Keratinocyte (primary cell): Measurements from ENCODE around the gene PRPF18. TPM values are rescaled to one million over a fixed set of nuclear protein-coding genes. Genes with fewer than 3 reads are reported as not detected.

ENCODE experiments used
- DNase-seq: peaks from one replicate; pipeline ENCODE4 v3.0.0-alpha.2; 2011; ENCODE audit warnings: low read depth, missing footprints, low spot score
- FAIRE-seq: peaks from 2 replicates; lab custom pipeline; 2011; peaks lifted over from hg19 to GRCh38; lab: Jason Lieb, UNC
- H2AFZ ChIP-seq: 2 replicates; pipeline ENCODE4 v1.6.0; 2012; ENCODE audit warnings: low read length, control low read depth, inconsistent platforms; ENCODE audit not compliant: control insufficient read depth
- H3K27ac ChIP-seq: 2 replicates; pipeline ENCODE4 v1.5.1; 2011; ENCODE audit warnings: low read length; ENCODE audit not compliant: control insufficient read depth, insufficient read depth
- H3K27me3 ChIP-seq: 3 replicates; pipeline ENCODE4 v1.6.0; 2011; ENCODE audit warnings: low read length; ENCODE audit not compliant: control insufficient read depth, insufficient read depth; ENCODE audit errors: extremely low read depth
- H3K36me3 ChIP-seq, 2 experiments: 2 replicates in 1 of 2; 3 replicates in 1 of 2; pipeline ENCODE4 v1.5.1; 2011; ENCODE audit warnings: low read length in 2 of 2, mild to moderate bottlenecking in 1 of 2; ENCODE audit not compliant: control insufficient read depth in 2 of 2, insufficient read depth in 2 of 2; ENCODE audit errors: extremely low read depth in 1 of 2
- H3K4me1 ChIP-seq: 3 replicates; pipeline ENCODE4 v1.5.1; 2011; ENCODE audit warnings: low read length; ENCODE audit not compliant: control insufficient read depth, insufficient read depth; ENCODE audit errors: extremely low read depth
- H3K4me2 ChIP-seq: 3 replicates; pipeline ENCODE4 v1.6.0; 2011; ENCODE audit warnings: low read depth, low read length; ENCODE audit not compliant: control insufficient read depth, insufficient read depth; ENCODE audit errors: extremely low read depth
- H3K4me3 ChIP-seq, 3 experiments: fragments of 200-600 bp in 1 of 3; sonication (generic) in 1 of 3; 2 replicates in 2 of 3; 3 replicates in 1 of 3; pipeline ENCODE4 v1.5.1; 2011 to 2016; ENCODE audit warnings: low read length in 3 of 3, mild to moderate bottlenecking in 3 of 3, control low read depth in 2 of 3, inconsistent platforms in 1 of 3, low read depth in 1 of 3, mixed read lengths in 1 of 3, mixed run types in 1 of 3, moderate library complexity in 1 of 3; ENCODE audit not compliant: control insufficient read depth in 2 of 3, insufficient read depth in 2 of 3; ENCODE audit errors: extremely low read depth in 1 of 3
- H3K79me2 ChIP-seq: 2 replicates; pipeline ENCODE4 v1.6.0; 2012; ENCODE audit warnings: low read length; ENCODE audit not compliant: control insufficient read depth, insufficient read depth
- H3K9ac ChIP-seq: 3 replicates; pipeline ENCODE4 v1.6.0; 2011; ENCODE audit warnings: low read length; ENCODE audit not compliant: control insufficient read depth, insufficient read depth; ENCODE audit errors: extremely low read depth
- H3K9me1 ChIP-seq: 3 replicates; pipeline ENCODE4 v1.6.0; 2011; ENCODE audit warnings: low read length; ENCODE audit not compliant: control insufficient read depth, insufficient read depth; ENCODE audit errors: extremely low read depth
- H3K9me3 ChIP-seq: 2 replicates; pipeline ENCODE4 v1.5.1; 2012; ENCODE audit warnings: low read depth, low read length; ENCODE audit not compliant: control insufficient read depth
- H4K20me1 ChIP-seq: 3 replicates; pipeline ENCODE4 v1.6.0; 2011; ENCODE audit warnings: low read length; ENCODE audit not compliant: control insufficient read depth, insufficient read depth; ENCODE audit errors: extremely low read depth
- EZH2 ChIP-seq: IDR thresholded peaks from one replicate; pipeline ENCODE4 v1.6.1; 2012; ENCODE audit warnings: inconsistent platforms, mild to moderate bottlenecking, low read length, moderate library complexity
- dilution Hi-C: fragments of 300-500 bp; cut with MboI; formaldehyde crosslinking; loops from one replicate; pipeline ENCODE4 v1.7.0; 2020; ENCODE audit warnings: low sequenced_read_pairs; ENCODE audit not compliant: extremely low pct_ligation_motif_present
- polyA plus RNA-seq, 5 experiments: library from polyadenylated mRNA; depleted of rRNA in 3 of 5; stranded (reverse) in 3 of 5; stranded (forward) in 1 of 5; unstranded in 1 of 5; fragments of >200 nt; gene quantifications; 1 replicate in 1 of 5; 2 replicates in 3 of 5; 3 replicates in 1 of 5; pipeline versions ENCODE4 v1.2.1 to v1.2.3, GENCODE V29; 2011 to 2012; ENCODE audit warnings: missing spikeins in 2 of 5, low read depth in 1 of 5, low replicate concordance in 1 of 5
- TF ChIP-seq, protein P1 (sequence below), 3 experiments: IDR thresholded peaks in 1 of 3; conservative IDR thresholded peaks in 1 of 3; optimal IDR thresholded peaks in 1 of 3; 2 replicates in 2 of 3; 3 replicates in 1 of 3; pipeline versions ENCODE3 to v1.5.1; 2011; ENCODE audit warnings: low read length in 3 of 3, mild to moderate bottlenecking in 3 of 3, moderate library complexity in 2 of 3, control low read depth in 1 of 3, inconsistent platforms in 1 of 3; ENCODE audit not compliant: insufficient read depth in 2 of 3; ENCODE audit errors: extremely low read depth in 1 of 3

The PRPF18 gene
- polyA plus RNA-seq, 1 donor (not counting 4 experiments of a cell fraction or from before 2014, with no cell fraction given): 28.0 TPM

GRCh38 chr10:13642293-13642692 lies 55.5 kb downstream of the PRPF18 start:
- Histone ChIP-seq H3K4me1 (no peaks in the 10 kb centered on the region), H3K79me2 (no peaks in the 10 kb centered on the region), H3K9ac (no peak overlapping the region), H4K20me1 (no peaks in the 10 kb centered on the region), H3K9me1 (no peaks in the 10 kb centered on the region), H3K4me2 (no peak overlapping the region), H3K9me3 (peaks cover 2% of the 10 kb centered on the region), H3K27ac (no peak overlapping the region), H2AFZ (no peak overlapping the region), H3K36me3 (peaks cover 6 to 25% of the 10 kb centered on the region in 2 experiments), H3K4me3 (no peak overlapping the region), H3K27me3 (no peaks in the 10 kb centered on the region)
- dilution Hi-C loops: no loop called here
- DNase-seq (no peak), FAIRE-seq (no peak)
- TF ChIP-seq EZH2: no peak
- TF ChIP-seq, protein P1, sequence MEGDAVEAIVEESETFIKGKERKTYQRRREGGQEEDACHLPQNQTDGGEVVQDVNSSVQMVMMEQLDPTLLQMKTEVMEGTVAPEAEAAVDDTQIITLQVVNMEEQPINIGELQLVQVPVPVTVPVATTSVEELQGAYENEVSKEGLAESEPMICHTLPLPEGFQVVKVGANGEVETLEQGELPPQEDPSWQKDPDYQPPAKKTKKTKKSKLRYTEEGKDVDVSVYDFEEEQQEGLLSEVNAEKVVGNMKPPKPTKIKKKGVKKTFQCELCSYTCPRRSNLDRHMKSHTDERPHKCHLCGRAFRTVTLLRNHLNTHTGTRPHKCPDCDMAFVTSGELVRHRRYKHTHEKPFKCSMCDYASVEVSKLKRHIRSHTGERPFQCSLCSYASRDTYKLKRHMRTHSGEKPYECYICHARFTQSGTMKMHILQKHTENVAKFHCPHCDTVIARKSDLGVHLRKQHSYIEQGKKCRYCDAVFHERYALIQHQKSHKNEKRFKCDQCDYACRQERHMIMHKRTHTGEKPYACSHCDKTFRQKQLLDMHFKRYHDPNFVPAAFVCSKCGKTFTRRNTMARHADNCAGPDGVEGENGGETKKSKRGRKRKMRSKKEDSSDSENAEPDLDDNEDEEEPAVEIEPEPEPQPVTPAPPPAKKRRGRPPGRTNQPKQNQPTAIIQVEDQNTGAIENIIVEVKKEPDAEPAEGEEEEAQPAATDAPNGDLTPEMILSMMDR (optimal IDR thresholded peaks at IDR 0.05 in 1 of 3, IDR thresholded peaks at IDR 0.05 in 1 of 3, conservative IDR thresholded peaks at IDR 0.05 in 1 of 3; ENCODE audit: extremely low read depth in 1 of 3, insufficient read depth in 2 of 3, low read length in 3 of 3): no peak

DNA sequence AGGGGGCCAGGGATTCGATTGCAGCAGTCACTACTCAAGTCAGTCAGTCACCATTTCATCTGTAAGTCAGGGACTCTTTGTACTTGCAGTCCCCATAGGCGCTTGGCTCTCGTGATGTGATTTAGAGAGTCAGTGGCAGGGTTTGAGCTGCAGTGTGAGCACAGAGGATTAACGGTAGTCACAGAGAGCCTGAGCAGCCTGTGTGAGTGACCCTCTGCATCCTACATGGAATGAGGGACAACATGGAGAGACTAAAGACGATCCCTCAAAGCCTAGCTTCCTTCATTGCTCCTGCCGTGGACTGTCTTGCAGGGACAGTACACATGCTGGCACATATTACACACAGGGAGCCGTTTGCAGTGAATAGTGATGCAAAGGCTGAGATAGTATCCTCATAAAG lies 56.3 kb downstream of the PRPF18 start:
- no peak overlapping the region for H3K4me3 ChIP-seq
- H3K36me3 ChIP-seq: peaks cover 9 to 27% of the 10 kb centered on the region in 2 experiments
- H3K9me1 ChIP-seq: no peaks in the 10 kb centered on the region
- no peaks in the 10 kb centered on the region for H3K27me3 ChIP-seq
- H3K4me1 ChIP-seq: no peaks in the 10 kb centered on the region
- H2AFZ ChIP-seq: no peak overlapping the region
- no peak overlapping the region for H3K9ac ChIP-seq
- DNase-seq (no peak), FAIRE-seq (no peak)
- dilution Hi-C loops: no loop called here
- peaks cover 2% of the 10 kb centered on the region for H3K9me3 ChIP-seq
- H4K20me1 ChIP-seq: no peaks in the 10 kb centered on the region
- TF ChIP-seq, protein P1 (optimal IDR thresholded peaks at IDR 0.05 in 1 of 3, IDR thresholded peaks at IDR 0.05 in 1 of 3, conservative IDR thresholded peaks at IDR 0.05 in 1 of 3; ENCODE audit: extremely low read depth in 1 of 3, insufficient read depth in 2 of 3, low read length in 3 of 3): no peak
- TF ChIP-seq EZH2: no peak
- no peaks in the 10 kb centered on the region for H3K79me2 ChIP-seq
- H3K27ac ChIP-seq: no peak overlapping the region
- no peak overlapping the region for H3K4me2 ChIP-seq
